Transverse colon (tissue), 3 donors: ENCODE measurements around the gene CLEC5A.

Experiments used
- CTCF ChIP-seq, 5 experiments: fragments of 200-600 bp in 3 of 5; fragments of 450-650 bp in 2 of 5; sonication (generic) in 3 of 5; IDR thresholded peaks; 1 replicate in 2 of 5; 2 replicates in 3 of 5; pipeline ENCODE4 v1.5.1; 2016 to 2017; ENCODE audit warnings: antibody characterized with exemption in 5 of 5, inconsistent platforms in 3 of 5, mild to moderate bottlenecking in 2 of 5, moderate library complexity in 1 of 5
- EP300 ChIP-seq: sonication (generic); formaldehyde crosslinking; IDR thresholded peaks from one replicate; pipeline ENCODE4 v1.6.1; 2017; ENCODE audit warnings: antibody characterized with exemption, low read depth
- POLR2A ChIP-seq: fragments of 450-650 bp; IDR thresholded peaks from one replicate; pipeline ENCODE4 v1.6.1; 2016; ENCODE audit warnings: antibody characterized with exemption, mild to moderate bottlenecking, moderate library complexity

- TF ChIP-seq CTCF (IDR thresholded peaks at IDR 0.05) (peak; percentile 27 to 50 (median 38)), POLR2A (no peak), EP300 (no peak)
These were observed 28.1 kb upstream of the CLEC5A start for GRCh38 chr7:141974831-141975230.
